ENCODE measurements around the gene OSBPL5.
"Not testable (repeated sequence)": the region's sequence is repeated elsewhere in the genome, so short reads cannot be mapped to it uniquely, and the experiment has no call there.

OSBPL5 gene

DNA sequence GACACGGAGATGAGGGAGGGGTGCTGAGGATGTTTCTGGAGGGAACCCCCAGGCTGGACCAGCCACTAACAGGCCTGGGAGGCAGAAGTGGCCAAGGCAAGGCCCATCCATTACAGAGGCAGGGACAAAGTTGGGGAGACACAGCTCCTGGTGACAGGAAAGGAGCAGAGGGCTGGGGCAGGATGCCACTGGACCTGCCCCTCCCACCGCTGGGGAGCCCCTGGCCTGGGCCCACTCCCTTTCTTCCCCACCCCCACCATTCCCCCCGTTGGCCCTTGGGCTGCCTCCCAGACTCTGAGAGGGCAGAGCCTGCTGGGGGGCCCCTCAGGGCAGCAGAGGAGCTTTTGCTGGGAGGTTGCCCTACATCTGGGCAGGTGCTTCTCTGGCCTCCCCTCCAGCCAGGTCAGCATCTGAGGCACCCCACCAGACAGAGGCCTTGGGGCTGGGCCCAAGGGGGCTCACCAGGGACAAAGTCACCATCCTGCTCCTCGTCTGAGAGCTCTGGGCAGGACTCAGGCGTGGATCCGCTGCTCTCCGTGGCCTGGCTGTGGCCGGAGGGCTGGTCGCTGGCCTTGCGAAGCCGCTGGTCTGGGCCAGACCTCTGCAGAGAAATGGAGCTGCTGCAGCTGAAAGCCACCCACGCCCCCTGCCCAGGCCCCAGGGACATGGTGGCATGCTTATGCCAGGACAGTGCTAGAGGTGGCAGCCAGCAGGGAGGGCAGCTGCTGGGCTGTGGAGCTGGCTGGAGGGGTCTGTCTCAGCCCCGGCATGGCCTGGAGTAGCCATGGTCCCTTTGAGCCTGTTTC lies 74.8 kb downstream of the OSBPL5 start:
- DNase-seq (ENCODE audit: insufficient read length, low spot score) (no peak), FAIRE-seq (no peak)

DNA sequence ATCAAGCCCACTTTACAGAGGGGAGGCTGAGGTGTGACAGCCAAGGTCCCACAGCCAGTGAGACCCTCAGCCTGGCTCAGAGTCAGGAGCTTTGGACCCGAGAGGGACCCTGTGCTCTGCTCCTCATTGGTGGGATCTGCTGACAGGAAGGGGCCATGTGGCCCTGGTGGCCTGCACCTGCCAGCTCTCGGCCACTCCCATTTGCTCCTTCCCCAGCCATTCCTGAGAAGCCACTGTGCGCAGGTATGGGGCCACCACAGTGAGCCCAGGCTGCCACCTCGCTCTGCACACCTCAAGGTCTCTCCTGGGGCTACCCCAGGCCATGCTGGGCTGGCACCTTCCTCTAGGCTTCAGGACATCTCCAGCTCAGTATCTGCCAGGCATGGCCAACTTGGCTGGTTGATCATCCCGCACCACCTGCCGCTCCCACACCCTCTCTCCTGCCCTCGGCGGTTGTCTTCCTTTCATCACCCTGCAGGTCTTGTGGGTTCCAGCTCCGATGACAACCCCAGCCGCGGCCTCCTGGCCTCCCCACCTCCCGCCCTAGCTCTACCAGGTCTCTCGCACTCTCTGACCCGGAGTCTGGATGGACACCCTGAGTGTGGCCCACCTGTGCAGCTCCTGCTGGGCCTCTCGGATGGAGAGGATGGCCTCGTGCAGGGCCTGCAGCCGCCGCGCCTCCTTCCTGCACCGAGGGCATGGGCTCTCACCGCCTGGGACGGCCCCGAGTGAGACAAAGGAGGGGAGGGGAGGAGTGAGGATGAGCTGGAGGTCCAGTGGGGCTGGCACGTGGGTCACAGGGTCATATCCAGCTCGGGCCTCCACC lies 75.7 kb downstream of the OSBPL5 start:
- FAIRE-seq (no peak), DNase-seq (ENCODE audit: insufficient read length, low spot score) (no peak)

DNA sequence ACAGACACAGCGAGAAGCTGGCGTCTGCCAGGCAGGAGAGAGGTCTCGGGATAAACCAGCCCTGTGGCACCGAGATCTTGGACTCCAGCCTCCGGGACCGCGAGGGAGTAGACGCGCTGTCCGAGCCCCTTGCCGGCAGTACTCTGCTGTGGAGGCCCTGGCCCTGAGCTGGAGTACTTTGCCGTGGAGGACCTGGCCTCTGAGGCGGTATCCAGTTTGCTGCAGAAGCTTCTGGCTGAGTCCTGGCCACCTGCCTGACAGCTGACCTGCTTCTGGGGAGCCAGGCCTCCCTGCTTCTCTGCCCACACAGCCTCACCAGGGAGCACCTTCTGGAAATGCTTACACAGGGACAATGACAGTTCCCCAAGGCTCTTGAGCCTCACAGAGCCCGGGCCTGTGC lies 76.3 kb downstream of the OSBPL5 start:
- FAIRE-seq, result no peak
- DNase-seq (ENCODE audit: insufficient read length, low spot score), result no peak

DNA sequence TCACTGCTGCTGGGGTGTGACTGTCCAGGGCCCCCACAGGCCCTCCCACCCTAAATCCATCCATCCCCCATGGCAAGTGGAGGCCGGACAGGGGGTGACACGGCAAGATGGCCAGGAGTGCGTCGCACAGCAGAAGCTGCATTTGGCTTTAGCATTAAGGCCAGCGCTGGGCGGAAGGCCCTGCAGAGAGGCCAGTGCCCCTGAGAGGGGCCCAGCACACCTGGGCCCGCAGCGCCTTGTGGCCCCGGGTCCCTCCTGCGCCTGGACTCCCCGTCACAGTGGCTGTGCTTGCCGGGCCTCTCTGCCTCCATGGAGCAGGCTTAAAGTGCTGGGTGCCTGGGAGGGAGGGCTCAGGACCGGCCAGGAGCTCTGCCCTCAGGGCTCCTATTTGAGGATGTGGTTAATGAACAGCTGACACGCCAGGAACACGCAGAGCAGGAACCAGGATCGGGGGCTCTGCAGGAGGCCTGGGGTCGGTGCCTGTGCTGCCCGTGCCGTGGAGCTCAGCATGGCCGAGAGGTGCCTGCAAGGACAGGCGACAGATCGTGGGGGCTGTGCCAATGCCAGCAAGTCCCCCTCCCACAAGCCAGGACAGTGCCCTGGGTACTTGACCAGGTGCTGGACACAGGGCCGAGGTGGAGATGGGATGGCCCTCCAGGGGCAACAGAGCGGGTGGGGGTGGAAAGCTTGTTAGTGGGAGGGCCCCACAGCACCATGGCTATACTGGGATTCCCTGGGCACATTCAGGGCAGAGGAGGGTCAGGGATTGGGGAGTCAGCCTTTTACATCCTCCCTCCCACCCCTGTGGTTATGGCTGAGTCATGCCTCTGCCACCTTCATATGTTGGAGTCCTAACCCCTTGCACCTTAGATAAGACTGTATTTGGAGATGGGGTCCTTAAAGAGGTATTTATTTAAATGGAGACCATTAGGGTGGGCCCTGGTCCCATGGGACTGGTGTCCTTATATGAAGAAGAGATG lies 77.0 kb downstream of the OSBPL5 start:
- FAIRE-seq (no peak), DNase-seq (ENCODE audit: insufficient read length, low spot score) (no peak)

DNA sequence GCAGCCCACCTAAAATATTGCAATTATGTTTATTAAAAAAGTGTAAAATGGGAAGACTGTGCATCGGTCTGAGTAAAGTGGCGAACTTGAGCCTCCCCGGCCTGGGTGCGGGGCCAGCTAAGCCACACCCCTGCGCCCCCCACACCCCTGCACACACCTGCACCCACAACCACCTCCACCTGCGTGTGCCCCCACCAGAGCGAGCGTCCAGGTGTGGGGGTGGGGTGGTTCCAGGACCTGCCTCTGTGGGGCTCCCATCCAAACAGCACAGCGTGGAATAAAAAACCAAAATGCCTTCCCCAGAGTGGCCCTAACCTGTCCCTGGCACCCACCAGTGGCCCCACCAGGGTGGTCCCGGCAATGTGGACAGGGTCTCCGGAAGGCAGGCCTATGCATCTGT lies 77.7 kb downstream of the OSBPL5 start:
- FAIRE-seq, result no peak
- no peak for DNase-seq (ENCODE audit: insufficient read length, low spot score)

DNA sequence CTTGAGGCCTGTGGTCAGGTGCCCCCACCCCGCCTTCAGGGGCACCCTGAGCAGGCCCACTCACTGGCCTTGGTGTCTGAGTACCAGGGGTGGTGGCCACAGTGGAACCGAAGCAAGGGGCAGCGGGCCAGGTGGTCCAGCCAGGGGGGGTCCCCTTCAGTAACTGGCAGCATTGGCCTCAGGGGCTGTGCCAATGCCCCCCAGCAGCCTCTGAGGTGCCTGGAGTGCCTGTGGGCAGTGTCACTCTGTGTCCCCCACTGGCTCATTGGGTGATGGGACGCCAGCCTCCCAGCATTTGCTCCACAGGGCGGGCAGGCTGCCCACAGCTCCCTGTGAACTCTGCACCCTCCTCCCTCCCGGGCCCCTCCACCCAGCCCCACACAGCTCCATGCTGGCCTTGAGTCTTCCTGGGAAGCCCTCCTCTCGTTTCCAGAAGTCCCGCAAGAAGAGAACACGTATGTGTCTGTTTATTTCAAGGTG lies 78.4 kb downstream of the OSBPL5 start:
- FAIRE-seq (no peak), DNase-seq (ENCODE audit: insufficient read length, low spot score) (no peak)

DNA sequence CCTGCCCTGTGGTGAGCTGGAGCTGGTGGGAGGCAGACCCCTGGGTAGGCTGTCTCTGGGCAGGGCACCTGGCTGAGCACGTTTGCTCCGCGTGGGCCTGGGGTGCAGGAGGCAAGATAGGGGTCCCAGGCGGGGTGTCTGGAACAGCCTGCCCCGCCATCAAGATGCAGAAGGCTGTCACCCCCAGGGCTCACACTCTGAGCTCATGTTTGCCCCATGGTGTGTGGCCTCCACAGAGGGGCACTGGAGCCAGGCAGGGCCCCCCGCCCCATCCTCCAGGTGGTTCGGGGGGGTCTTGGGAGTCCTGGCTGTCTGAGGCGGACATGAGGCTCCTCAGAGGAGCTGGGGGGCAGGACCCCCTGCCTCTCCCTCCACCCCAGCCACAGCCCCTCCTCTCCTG lies 79.0 kb downstream of the OSBPL5 start:
- no peak for FAIRE-seq

DNA sequence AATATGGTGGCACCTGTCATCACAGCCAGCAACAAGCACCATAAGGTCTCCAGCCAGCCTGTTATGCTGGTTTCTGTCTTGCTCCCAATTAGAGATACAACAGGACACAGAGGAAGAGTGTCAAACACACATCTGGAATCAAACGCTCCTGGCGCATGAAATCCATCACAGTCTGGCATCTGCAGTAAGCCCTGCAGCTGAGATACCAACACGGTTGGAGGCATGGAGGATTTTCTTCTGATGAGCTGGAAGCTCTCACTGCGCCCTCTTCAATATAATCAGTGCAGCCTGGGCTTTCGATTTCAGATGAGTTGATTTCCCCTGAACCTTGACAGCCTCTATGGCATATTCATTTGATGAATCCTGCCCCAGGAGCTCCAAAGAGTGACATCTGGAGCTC lies 80.1 kb downstream of the OSBPL5 start:
- FAIRE-seq, result no peak

More for the DNA sequence above, 79.0 kb downstream of the OSBPL5 start:
- no peak for DNase-seq (ENCODE audit: insufficient read length, low spot score)

DNA sequence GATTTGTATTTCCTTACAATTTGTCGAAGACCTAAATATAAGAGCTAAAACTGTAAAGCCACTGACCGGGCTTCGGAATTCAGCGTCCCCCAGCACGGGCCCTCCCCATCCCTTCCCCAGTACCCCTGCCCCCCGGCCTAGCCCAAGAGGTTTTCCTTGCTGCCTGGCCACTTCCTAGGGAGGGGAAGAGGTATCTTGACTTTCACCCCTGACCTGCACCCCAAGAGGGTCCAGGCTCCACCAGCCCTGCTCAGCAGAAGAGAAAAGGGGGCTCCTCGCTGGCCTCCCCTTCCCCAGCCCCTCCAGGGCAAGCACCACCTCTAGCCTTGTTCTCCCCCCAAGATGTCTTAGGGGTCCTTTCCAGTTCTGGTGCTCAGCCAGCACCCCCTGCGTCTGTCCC lies 81.8 kb downstream of the OSBPL5 start:
- DNase-seq (ENCODE audit: insufficient read length, low spot score) (no peak), FAIRE-seq (no peak)

More for the DNA sequence above, 80.1 kb downstream of the OSBPL5 start:
- DNase-seq (ENCODE audit: insufficient read length, low spot score), result no peak

DNA sequence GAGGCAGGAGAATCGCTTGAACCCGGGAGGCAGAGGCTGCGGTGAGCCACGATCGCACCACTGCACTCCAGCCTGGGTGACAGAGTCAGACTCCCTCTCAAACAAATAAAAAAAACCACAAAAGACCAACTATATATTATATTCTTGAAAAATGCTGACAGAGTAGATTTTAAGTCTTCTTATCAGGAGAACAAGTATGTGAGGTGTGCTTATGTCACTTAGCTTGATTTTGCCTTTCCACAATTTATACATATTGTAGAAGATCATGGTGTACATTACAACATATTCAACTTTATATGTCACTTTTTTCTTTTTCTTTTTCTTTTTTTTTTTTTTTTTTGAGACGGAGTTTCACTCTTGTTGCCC lies 83.7 kb downstream of the OSBPL5 start:
- DNase-seq (ENCODE audit: insufficient read length, low spot score) (no peak), FAIRE-seq (no peak)

DNA sequence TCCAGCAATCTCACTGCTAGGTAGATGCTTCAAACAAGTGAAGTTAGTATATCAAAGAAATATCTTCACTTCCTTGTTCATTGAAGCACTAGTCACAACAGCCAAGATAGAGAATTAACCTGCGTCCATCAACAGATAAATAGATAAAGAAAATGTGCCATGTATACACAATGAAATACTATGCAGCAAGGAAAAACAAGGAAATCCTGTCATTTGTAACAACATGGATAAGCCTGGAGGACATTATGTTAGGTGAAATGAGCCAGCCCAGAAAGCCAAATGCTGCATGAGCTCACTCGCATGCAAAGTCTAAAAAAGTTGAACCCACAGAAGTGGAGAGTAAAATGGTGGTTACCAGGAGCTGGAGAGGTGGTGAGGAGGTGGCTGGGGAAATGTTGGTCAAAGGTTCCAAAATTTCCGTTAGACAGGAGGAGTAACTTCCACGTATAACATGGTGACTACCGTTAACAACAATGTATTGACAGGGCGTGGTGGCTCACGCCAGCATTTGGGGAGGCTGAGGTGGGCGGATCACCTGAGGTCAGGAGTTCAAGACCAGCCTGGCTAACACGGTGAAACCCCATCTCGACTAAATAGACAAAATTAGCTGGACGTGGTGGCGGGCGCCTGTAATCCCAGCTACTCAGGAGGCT lies 84.3 kb downstream of the OSBPL5 start:
- DNase-seq (ENCODE audit: insufficient read length, low spot score) (no peak), FAIRE-seq (no peak)

DNA sequence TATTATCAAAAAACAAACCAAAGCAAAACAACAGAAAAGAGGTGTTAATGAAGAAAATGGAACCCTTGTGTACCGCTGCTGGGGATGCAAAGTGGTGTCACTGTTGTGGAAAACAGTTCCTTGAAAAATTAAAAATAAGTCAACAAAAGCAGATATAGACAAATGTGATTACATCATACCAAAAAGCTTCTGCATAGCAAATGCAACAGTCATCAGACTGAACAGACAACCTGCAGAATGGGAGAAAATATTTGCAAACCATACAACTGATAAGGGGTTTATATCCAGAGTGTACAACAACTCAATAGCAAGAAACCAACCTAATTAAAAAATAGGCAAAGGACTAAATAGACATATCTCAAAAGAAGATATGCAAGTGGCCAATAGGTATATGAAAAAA lies 85.0 kb downstream of the OSBPL5 start:
- DNase-seq (ENCODE audit: insufficient read length, low spot score), result no peak
- FAIRE-seq, result no peak

DNA sequence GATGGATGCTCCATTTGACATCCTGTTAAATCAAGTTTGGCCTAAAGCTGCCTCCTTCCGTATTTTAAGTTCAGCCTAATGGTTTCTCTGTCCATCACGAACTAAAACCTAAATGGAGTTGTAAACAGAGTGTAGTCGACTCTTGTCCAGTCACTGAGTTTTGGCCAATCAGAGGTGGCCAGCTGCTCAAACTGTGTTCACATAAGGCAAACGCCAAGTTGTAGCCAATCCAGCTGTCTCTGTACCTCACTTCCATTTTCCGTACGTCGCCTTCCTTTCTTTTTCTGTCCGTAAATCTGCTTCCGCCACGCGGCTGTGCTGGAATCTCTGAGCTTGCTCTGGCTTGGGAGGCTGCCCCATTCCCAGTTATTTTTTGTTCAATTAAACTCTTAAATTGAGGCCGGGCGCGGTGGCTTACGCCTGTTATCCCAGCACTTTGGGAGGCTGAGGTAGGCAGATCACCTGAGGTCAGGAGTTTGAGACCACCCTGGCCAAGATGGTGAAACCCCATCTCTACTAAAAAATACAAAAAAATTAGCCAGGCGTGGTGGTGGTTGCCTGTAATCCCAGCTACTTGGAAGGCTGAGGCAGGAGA lies 87.2 kb downstream of the OSBPL5 start:
- DNase-seq (ENCODE audit: insufficient read length, low spot score), result no peak
- no peak for FAIRE-seq

DNA sequence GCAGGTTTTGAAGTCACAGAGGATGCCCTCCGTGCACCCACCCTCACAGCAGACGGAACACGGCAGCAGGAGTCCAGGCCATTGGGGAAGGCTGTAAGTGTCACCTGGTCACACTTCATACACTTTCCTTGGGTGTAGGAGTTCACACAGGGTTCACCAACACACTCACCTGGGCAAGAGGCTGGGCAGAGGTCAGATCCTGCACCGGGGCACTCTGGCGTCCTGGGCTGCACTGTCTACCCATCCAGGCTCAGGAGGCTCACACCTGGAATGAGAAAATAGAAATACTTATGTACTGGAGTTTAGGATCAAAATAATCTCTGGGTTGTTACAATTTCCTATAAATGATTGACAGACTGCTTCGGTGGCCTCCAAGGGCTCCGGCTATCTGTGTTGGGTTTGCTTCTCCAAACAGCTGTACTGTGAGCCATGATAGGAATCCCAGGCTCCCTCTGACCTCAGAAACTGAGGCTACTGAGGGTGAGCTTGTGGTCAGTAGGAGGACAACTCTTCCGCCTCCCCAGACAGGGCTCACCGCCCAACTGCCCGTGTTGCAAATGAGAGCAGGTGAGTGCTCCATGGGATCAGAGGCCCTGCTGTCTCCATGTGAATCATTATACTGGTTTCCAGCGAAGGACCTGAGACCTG lies 87.8 kb downstream of the OSBPL5 start:
- no peak for DNase-seq (ENCODE audit: insufficient read length, low spot score)
- no peak for FAIRE-seq

DNA sequence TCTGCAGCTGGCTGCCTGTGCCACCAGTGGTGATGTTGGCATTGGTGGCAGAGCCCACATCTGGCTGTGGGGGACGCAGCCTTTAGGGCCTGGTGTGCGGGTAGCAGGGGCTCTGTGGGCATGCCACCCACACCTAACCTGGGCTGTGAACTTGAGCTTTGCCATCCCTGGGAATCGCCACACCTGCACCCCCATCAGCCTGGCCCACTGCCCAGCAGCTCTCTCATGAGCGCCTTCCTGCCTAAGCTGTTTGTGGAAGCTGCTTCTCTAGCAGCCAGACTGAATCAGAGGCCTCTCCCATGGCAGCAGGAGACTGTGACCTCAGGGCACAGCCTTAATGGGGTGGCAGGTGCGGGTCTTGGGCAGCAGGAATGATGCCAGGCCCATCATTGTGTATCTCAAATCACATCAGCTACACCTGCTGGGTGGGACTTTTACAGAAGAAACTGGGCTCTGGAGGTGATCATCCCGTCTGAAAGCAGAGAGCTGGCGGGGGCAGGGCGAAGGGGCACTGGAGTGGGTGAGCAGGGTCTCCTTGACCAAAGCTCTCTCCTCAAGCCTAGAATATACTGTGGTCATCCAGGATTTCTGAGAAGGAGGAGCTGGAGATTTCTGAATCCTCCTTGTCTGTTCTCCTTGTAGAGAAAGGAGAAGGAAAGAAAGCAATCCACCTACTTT lies 90.1 kb downstream of the OSBPL5 start:
- FAIRE-seq (no peak), DNase-seq (ENCODE audit: insufficient read length, low spot score) (no peak)

DNA sequence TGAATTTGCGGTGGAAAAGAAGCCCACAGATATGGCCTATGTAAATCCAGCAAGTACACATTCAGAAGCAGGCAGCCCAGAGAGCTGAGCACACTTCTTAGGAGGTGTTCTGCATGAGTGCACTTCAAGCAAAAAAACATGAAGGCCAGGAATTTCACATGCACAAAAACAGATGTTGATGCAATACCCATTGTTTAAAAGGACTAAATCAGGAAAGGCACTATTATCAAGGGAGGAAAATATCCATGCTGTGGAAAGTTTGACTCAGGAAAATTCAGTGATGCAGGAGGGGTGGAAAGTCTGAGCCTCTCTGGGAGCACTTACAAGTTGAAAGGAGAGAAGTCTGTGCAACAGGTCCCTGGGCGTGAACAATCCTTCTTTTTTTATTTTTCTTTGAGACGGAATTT lies 92.1 kb downstream of the OSBPL5 start:
- DNase-seq (ENCODE audit: insufficient read length, low spot score) (no peak), FAIRE-seq (no peak)

DNA sequence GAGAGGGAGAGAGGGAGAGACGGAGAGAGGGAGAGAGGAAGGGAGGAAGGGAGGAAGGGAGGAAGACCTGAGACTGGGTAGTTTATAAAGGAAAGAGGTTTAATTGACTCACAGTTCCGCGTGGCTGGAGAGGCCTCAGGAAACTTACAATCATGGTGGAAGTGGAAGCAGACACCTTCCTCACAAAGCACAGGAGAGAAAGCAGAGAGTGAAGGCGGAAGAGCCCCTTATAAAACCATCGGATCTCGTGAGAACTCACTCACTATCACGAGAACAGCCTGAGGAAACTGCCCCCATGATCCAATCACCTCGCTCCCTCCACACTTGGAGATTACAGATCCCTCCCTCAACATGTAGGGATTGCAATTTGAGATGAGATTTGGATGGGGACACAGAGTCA lies 95.7 kb downstream of the OSBPL5 start:
- DNase-seq (ENCODE audit: insufficient read length, low spot score), result no peak
- FAIRE-seq, result no peak

DNA sequence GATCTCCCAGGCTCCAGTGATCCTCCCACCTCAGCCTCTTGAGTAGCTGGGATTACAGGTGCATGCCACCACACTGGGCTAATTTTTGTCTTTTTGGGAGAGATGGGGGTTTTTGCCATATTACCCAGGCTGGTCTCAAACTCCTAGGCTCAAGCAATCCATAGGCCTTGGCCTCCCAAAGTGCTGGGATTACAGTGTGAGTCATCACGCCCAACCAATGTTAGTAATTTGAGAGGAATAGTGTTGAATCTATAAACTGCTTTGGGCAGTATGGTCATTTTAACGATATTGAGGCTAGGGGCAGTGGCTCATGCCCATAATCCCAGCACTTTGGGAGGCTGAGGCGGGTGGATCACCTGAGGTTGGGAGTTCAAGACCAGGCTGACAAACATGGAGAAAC lies 98.8 kb downstream of the OSBPL5 start:
- not testable (repeated sequence) for FAIRE-seq

DNA sequence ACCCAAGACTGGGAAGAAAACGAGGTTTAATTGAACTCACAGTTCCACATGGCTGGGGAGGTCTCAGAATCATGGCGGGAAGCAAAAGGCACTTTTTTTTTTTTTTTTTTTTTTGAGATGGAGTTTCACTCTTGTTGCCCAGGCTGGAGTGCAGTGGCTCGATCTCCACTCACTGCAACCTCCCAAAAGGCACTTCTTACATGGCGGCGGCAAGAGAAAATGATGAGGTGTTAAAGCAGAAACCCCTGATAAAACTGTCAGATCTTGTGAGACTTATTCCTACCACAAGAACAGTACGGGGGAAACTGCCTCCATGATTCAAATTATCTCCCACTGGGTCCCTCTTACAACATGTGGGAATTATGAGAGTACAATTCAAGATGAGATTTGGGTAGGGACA lies 100.4 kb downstream of the OSBPL5 start:
- DNase-seq (ENCODE audit: insufficient read length, low spot score); FAIRE-seq: not testable (repeated sequence)

More for the DNA sequence above, 98.8 kb downstream of the OSBPL5 start:
- not testable (repeated sequence) for DNase-seq (ENCODE audit: insufficient read length, low spot score)

Measured in GM19239 (cell line).